Neural progenitor cell (in vitro differentiated cells): ENCODE results near the gene CEP128. TPM values are rescaled to one million over a fixed set of nuclear protein-coding genes. Genes with fewer than 3 reads are reported as not detected.
"Not testable (repeated sequence)": the region's sequence is repeated elsewhere in the genome, so short reads cannot be mapped to it uniquely, and the experiment has no call there.

Experiments
- DNase-seq: peaks from one replicate; pipeline ENCODE4 v3.0.0-alpha.2; 2016; ENCODE audit warnings: low spot score
- H2AFZ ChIP-seq: fragments of 200-600 bp; sonication (generic); replicated peaks from 2 replicates; pipeline ENCODE4 v1.6.1; 2016; ENCODE audit warnings: antibody characterized with exemption
- H3F3A ChIP-seq: fragments of 200-600 bp; sonication (generic); 2 replicates; pipeline ENCODE4 v1.6.1; 2016; ENCODE audit warnings: antibody characterized with exemption, low read depth
- H3K27ac ChIP-seq: fragments of 200-600 bp; sonication (generic); 2 replicates; pipeline ENCODE4 v1.5.1; 2016; ENCODE audit warnings: mild to moderate bottlenecking
- H3K27me3 ChIP-seq: fragments of 200-600 bp; sonication (generic); 2 replicates; pipeline ENCODE4 v1.6.1; 2016; ENCODE audit warnings: mild to moderate bottlenecking, moderate library complexity
- H3K36me3 ChIP-seq: fragments of 200-600 bp; sonication (generic); 2 replicates; pipeline ENCODE4 v1.5.1; 2016
- H3K4me1 ChIP-seq: fragments of 200-600 bp; sonication (generic); 2 replicates; pipeline ENCODE4 v1.6.1; 2016; ENCODE audit warnings: mixed run types
- H3K4me2 ChIP-seq: fragments of 200-600 bp; sonication (generic); 2 replicates; pipeline ENCODE4 v1.6.1; 2016
- H3K4me3 ChIP-seq: fragments of 200-600 bp; sonication (generic); 2 replicates; pipeline ENCODE4 v1.5.1; 2016
- H3K79me2 ChIP-seq: fragments of 200-600 bp; sonication (generic); 2 replicates; pipeline ENCODE4 v1.6.1; 2016; ENCODE audit warnings: low read depth
- H3K9ac ChIP-seq: fragments of 200-600 bp; sonication (generic); 2 replicates; pipeline ENCODE4 v1.6.1; 2016
- H3K9me3 ChIP-seq: fragments of 200-600 bp; sonication (generic); 2 replicates; pipeline ENCODE4 v1.5.1; 2016; ENCODE audit warnings: low read depth
- H4K20me1 ChIP-seq: fragments of 200-600 bp; sonication (generic); 2 replicates; pipeline ENCODE4 v1.6.1; 2016; ENCODE audit warnings: low read depth
- H3K27ac Mint-ChIP-seq: 3 replicates; pipeline ENCODE4 v1.8.0; 2021; ENCODE audit warnings: mixed read lengths
- H3K27me3 Mint-ChIP-seq: 2 replicates; pipeline ENCODE4 v1.8.0; 2022; ENCODE audit warnings: low read depth, mild to moderate bottlenecking, inconsistent platforms, moderate library complexity, mixed read lengths; ENCODE audit not compliant: insufficient read depth
- H3K36me3 Mint-ChIP-seq: 3 replicates; pipeline ENCODE4 v1.8.0; 2021; ENCODE audit warnings: mixed read lengths
- H3K4me1 Mint-ChIP-seq: 3 replicates; pipeline ENCODE4 v1.8.0; 2021; ENCODE audit warnings: mixed read lengths
- H3K4me3 Mint-ChIP-seq: 3 replicates; pipeline ENCODE4 v1.8.0; 2021; ENCODE audit warnings: mild to moderate bottlenecking, moderate library complexity, mixed read lengths
- H3K9me3 Mint-ChIP-seq: 3 replicates; pipeline ENCODE4 v1.8.0; 2020; ENCODE audit warnings: mixed read lengths
- CTCF ChIP-seq: fragments of 200-600 bp; sonication (generic); IDR thresholded peaks from 2 replicates; pipeline ENCODE4 v1.5.1; 2017; ENCODE audit warnings: antibody characterized with exemption, mild to moderate bottlenecking
- EZH2 ChIP-seq: fragments of 200-600 bp; sonication (generic); IDR thresholded peaks from 2 replicates; pipeline ENCODE4 v1.6.1; 2017; ENCODE audit warnings: antibody characterized with exemption, mild to moderate bottlenecking, moderate library complexity
- EZH2phosphoT487 ChIP-seq: fragments of 200-600 bp; sonication (generic); IDR thresholded peaks from 2 replicates; pipeline ENCODE4 v1.6.1; 2017; ENCODE audit warnings: antibody characterized with exemption
- total RNA-seq: library from RNA; depleted of rRNA; stranded (reverse); fragments of >200 nt; gene quantifications from 2 replicates; pipeline ENCODE4 v1.2.3, GENCODE V29; 2015; ENCODE audit warnings: low replicate concordance

Gene CEP128
- total RNA-seq, 1 donor from 2014 or later, result 12.1 TPM

DNA sequence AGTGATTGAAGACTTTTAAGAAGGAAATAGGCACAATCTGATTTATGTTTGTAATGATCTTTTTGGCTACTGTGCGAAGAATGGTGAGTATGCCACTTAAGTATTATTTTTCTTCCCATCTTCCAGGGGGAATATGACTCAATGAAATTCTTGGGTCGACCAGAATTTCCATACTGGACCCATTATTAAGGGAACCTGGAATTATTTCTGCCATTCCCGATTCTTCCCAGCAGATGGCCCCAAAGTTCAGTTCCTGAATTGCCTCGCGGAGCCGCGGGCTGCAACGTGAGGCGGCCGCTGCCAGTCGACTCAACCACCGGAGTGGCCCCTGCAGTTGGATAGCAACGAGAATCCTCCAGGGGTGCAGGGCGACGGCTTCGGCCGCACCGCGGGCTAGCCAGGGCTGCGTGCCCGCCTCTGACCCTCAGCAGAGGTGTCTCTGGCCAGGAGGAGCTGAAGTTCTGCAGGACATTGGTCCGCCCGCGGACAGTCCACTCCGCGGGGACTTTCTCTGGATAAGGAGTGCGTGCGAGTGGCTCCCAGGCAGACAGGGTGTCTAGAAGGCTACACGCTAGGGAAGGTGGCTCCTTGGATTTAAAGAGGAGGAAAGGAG lies 13.3 kb upstream of the CEP128 start:
- Histone ChIP-seq H3K36me3 (no peaks in the 10 kb centered on the region), H4K20me1 (no peaks in the 10 kb centered on the region), H3K9me3 (no peaks in the 10 kb centered on the region), H2AFZ (peak overlapping the region; percentile 80), H3K27me3 (peaks cover 41% of the 10 kb centered on the region), H3K4me1 (no peaks in the 10 kb centered on the region), H3F3A (no peaks in the 10 kb centered on the region), H3K4me2 (peak overlapping the region; percentile 94), H3K9ac (no peak overlapping the region), H3K27ac (no peak overlapping the region), H3K4me3 (peak overlapping the region; percentile 56), H3K79me2 (no peaks in the 10 kb centered on the region)
- Mint-ChIP-seq H3K27me3 (peaks cover 4% of the 10 kb centered on the region), H3K9me3 (no peaks in the 10 kb centered on the region), H3K36me3 (no peaks in the 10 kb centered on the region), H3K4me1 (peaks cover 4% of the 10 kb centered on the region), H3K27ac (no peak overlapping the region), H3K4me3 (peak overlapping the region; percentile 86)
- TF ChIP-seq EZH2 (peak; percentile 38), EZH2phosphoT487 (no peak), CTCF (peak; percentile 86)
- DNase-seq, result peak; percentile 91

- H3K9me3 ChIP-seq, H3F3A ChIP-seq, H3K27ac ChIP-seq, H3K4me2 ChIP-seq, H3K9me3 Mint-ChIP-seq, H3K4me1 Mint-ChIP-seq, H3K4me3 Mint-ChIP-seq, H3K36me3 ChIP-seq, H3K36me3 Mint-ChIP-seq, H3K27me3 Mint-ChIP-seq, H3K4me3 ChIP-seq, H3K9ac ChIP-seq, H3K4me1 ChIP-seq, H2AFZ ChIP-seq, DNase-seq, H4K20me1 ChIP-seq, H3K79me2 ChIP-seq, H3K27ac Mint-ChIP-seq: not testable (repeated sequence)
- H3K27me3 ChIP-seq, result peaks cover 34% of the 10 kb centered on the region
Observed at GRCh38 chr14:80953211-80953610, 11.7 kb upstream of the CEP128 start.

GRCh38 chr14:80951491-80951890 lies 10.0 kb upstream of the CEP128 start:
- Mint-ChIP-seq H3K9me3 (no peaks in the 10 kb centered on the region), H3K27ac (no peak overlapping the region), H3K27me3 (peaks cover 2% of the 10 kb centered on the region), H3K4me3 (no peak overlapping the region), H3K4me1 (no peaks in the 10 kb centered on the region), H3K36me3 (no peaks in the 10 kb centered on the region)
- Histone ChIP-seq H3K79me2 (no peaks in the 10 kb centered on the region), H3K9me3 (no peaks in the 10 kb centered on the region), H3K27me3 (peaks cover 17% of the 10 kb centered on the region), H3K9ac (no peak overlapping the region), H3K36me3 (no peaks in the 10 kb centered on the region), H3K4me3 (no peak overlapping the region), H3K4me1 (no peaks in the 10 kb centered on the region), H3F3A (no peaks in the 10 kb centered on the region), H3K27ac (no peak overlapping the region), H2AFZ (no peak overlapping the region), H4K20me1 (no peaks in the 10 kb centered on the region), H3K4me2 (no peak overlapping the region)
- no peak for DNase-seq
- TF ChIP-seq EZH2phosphoT487, result no peak
- TF ChIP-seq CTCF, result no peak
- TF ChIP-seq EZH2, result no peak

- Histone ChIP-seq H3K4me1 (no peaks in the 10 kb centered on the region), H3F3A (no peaks in the 10 kb centered on the region), H3K79me2 (no peaks in the 10 kb centered on the region), H3K27ac (no peak overlapping the region), H3K9ac (no peak overlapping the region), H3K4me3 (no peak overlapping the region), H3K36me3 (no peaks in the 10 kb centered on the region), H3K27me3 (no peaks in the 10 kb centered on the region), H4K20me1 (no peaks in the 10 kb centered on the region), H3K9me3 (no peaks in the 10 kb centered on the region), H3K4me2 (no peak overlapping the region), H2AFZ (no peak overlapping the region)
- TF ChIP-seq EZH2phosphoT487, result no peak
- no peak for TF ChIP-seq EZH2
- no peak for TF ChIP-seq CTCF
- H3K4me1 Mint-ChIP-seq, result no peaks in the 10 kb centered on the region
- H3K27me3 Mint-ChIP-seq, result no peaks in the 10 kb centered on the region
- H3K9me3 Mint-ChIP-seq, result no peaks in the 10 kb centered on the region
- H3K4me3 Mint-ChIP-seq, result no peak overlapping the region
- no peak overlapping the region for H3K27ac Mint-ChIP-seq
- no peaks in the 10 kb centered on the region for H3K36me3 Mint-ChIP-seq
- DNase-seq, result no peak
Observed at GRCh38 chr14:80948291-80948690, 6.8 kb upstream of the CEP128 start.
